TTC549 (cell line): Measurements from ENCODE around the gene DCK.

Source experiments
- FAIRE-seq: peaks from 2 replicates; lab custom pipeline; 2012; peaks lifted over from hg19 to GRCh38; lab: Jason Lieb, UNC

Gene DCK

DNA sequence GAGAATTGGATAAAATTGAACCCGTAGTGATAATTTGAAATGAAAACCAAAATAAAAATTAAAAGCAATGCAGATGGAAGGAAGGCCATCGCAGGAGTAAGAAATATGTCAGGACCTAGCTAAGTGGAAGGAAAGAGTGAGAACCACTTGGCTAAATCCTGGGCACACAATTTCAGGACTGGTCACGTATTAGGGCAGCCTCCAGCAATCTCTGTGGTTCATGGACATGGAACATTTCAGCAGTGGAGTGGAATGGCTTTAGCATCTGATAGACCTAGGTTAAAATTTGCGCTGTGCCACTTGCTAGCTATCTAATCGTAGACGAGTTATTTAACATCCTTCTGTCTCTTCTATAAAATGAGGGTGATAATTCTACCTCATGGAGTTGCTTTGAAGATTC is 71.1 kb downstream of the DCK start:
- no peak for FAIRE-seq

GRCh38 chr4:71065991-71066510 is 72.6 kb downstream of the DCK start:
- FAIRE-seq = no peak

DNA sequence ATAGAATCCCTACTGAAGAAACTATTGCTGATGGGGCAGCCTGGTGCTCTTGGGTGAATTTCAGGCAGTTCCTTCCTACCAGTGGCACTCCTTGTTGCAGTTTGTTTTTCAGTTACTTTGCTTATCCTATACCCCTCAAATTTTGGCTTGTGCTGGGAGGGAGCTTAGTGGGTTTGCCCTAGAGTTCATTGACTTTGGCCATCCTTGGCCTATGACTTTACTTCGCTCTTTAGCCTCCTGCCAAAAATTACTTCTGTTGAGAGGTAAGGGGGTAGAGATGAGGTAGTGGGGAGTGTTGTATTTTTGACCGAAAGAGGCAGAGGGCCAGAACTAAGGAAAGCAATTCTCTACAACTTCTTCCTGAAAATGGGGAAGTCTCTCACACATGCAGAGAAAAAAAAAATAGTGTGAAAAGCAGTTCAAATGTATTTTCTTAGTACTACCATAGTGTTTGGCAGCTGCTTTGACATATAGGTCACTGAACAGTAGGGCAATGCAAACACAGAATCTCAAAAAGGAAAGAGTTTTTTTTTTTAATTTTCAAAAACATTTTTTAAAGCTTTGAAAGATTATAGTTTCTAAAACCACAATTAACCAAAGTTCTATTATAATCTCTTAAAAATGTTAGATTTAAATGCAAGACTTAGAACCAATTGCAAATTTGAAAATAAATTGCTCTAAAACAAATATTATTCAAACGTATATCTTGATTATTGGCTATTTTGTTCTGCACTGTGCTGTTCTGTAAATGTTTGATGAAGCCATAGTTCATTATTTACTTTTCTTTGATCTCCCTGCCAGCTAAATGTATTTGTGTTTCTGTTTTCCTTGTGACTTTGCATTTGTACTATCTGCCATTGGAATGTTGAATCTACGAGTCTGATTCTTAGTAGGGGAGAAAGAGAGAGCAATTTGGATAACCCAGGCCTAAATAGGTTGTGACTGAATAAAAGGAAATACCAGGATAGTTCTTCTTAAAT is 73.6 kb downstream of the DCK start:
- no peak for FAIRE-seq

GRCh38 chr4:71069063-71069462 is 75.6 kb downstream of the DCK start:
- no peak for FAIRE-seq

DNA sequence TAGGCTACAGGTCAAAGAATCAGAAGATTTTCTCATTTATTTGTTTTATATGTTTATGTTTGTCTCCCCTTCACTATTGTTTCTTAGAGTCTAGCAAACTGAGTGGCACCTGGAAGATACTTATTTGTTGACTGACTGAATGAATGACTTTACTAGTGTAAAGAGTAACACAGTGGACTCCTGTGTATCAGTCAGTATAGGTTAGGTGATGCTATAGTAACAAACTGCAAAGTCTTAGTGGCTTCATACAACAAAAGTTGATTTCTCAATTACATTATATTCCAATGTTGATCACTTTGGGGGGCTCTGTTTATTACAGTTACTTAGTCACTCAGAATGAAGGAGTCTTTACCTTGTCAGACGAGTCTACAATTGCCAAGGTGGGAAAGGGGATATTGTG is 76.6 kb downstream of the DCK start:
- FAIRE-seq = no peak

GRCh38 chr4:71074452-71075299 is 81.2 kb downstream of the DCK start:
- no peak for FAIRE-seq
